Fibroblast of skin of abdomen (primary cell): ENCODE measurements around the gene KCNIP3.
A peak's percentile ranks its signal among the peaks of the same experiment; 100 is the strongest.
"Not testable (repeated sequence)": the region's sequence is repeated elsewhere in the genome, so short reads cannot be mapped to it uniquely, and the experiment has no call there.

Experiments used
- DNase-seq: peaks from one replicate; pipeline ENCODE4 v3.0.0-alpha.2; 2013

The KCNIP3 gene

GRCh38 chr2:95348609-95349567 lies 51.7 kb downstream of the KCNIP3 start:
- DNase-seq: peak; percentile 51

GRCh38 chr2:95349568-95350322 lies 52.6 kb downstream of the KCNIP3 start:
- DNase-seq: no peak

- DNase-seq: no peak
These were observed 53.2 kb downstream of the KCNIP3 start for GRCh38 chr2:95350368-95350767.

GRCh38 chr2:95350774-95351597 lies 53.8 kb downstream of the KCNIP3 start:
- no peak for DNase-seq

- no peak for DNase-seq
These were observed 54.4 kb downstream of the KCNIP3 start for GRCh38 chr2:95351598-95351915.

GRCh38 chr2:95352310-95353054 lies 55.3 kb downstream of the KCNIP3 start:
- no peak for DNase-seq

GRCh38 chr2:95353055-95353575 lies 56.0 kb downstream of the KCNIP3 start:
- DNase-seq: no peak

- no peak for DNase-seq
These were observed 56.7 kb downstream of the KCNIP3 start for GRCh38 chr2:95353613-95354468.

GRCh38 chr2:95354469-95354901 lies 57.3 kb downstream of the KCNIP3 start:
- DNase-seq: no peak

- DNase-seq: no peak
These were observed 57.8 kb downstream of the KCNIP3 start for GRCh38 chr2:95354925-95355324.

- not testable (repeated sequence) for DNase-seq
These were observed 58.3 kb downstream of the KCNIP3 start for GRCh38 chr2:95355486-95355885.

- DNase-seq: no peak
These were observed 59.9 kb downstream of the KCNIP3 start for GRCh38 chr2:95356821-95357700.

GRCh38 chr2:95357717-95358280 lies 60.7 kb downstream of the KCNIP3 start:
- no peak for DNase-seq

GRCh38 chr2:95359031-95359430 lies 61.9 kb downstream of the KCNIP3 start:
- peak; percentile 72 for DNase-seq

GRCh38 chr2:95359501-95359930 lies 62.4 kb downstream of the KCNIP3 start:
- no peak for DNase-seq

- DNase-seq: no peak
These were observed 64.3 kb downstream of the KCNIP3 start for GRCh38 chr2:95361216-95361980.

- no peak for DNase-seq
These were observed 65.3 kb downstream of the KCNIP3 start for GRCh38 chr2:95362486-95362885.

- no peak for DNase-seq
These were observed 69.4 kb downstream of the KCNIP3 start for GRCh38 chr2:95366514-95366913.
